Keratinocyte (primary cell): ENCODE measurements around the gene ARL9. TPM values are rescaled to one million over a fixed set of nuclear protein-coding genes. Genes with fewer than 3 reads are reported as not detected.

Experiments
- DNase-seq: peaks from one replicate; pipeline ENCODE4 v3.0.0-alpha.2; 2011; ENCODE audit warnings: low read depth, missing footprints, low spot score
- FAIRE-seq: peaks from 2 replicates; lab custom pipeline; 2011; peaks lifted over from hg19 to GRCh38; lab: Jason Lieb, UNC
- H2AFZ ChIP-seq: 2 replicates; pipeline ENCODE4 v1.6.0; 2012; ENCODE audit warnings: low read length, control low read depth, inconsistent platforms; ENCODE audit not compliant: control insufficient read depth
- H3K27ac ChIP-seq: 2 replicates; pipeline ENCODE4 v1.5.1; 2011; ENCODE audit warnings: low read length; ENCODE audit not compliant: control insufficient read depth, insufficient read depth
- H3K27me3 ChIP-seq: 3 replicates; pipeline ENCODE4 v1.6.0; 2011; ENCODE audit warnings: low read length; ENCODE audit not compliant: control insufficient read depth, insufficient read depth; ENCODE audit errors: extremely low read depth
- H3K36me3 ChIP-seq, 2 experiments: 2 replicates in 1 of 2; 3 replicates in 1 of 2; pipeline ENCODE4 v1.5.1; 2011; ENCODE audit warnings: low read length in 2 of 2, mild to moderate bottlenecking in 1 of 2; ENCODE audit not compliant: control insufficient read depth in 2 of 2, insufficient read depth in 2 of 2; ENCODE audit errors: extremely low read depth in 1 of 2
- H3K4me1 ChIP-seq: 3 replicates; pipeline ENCODE4 v1.5.1; 2011; ENCODE audit warnings: low read length; ENCODE audit not compliant: control insufficient read depth, insufficient read depth; ENCODE audit errors: extremely low read depth
- H3K4me2 ChIP-seq: 3 replicates; pipeline ENCODE4 v1.6.0; 2011; ENCODE audit warnings: low read depth, low read length; ENCODE audit not compliant: control insufficient read depth, insufficient read depth; ENCODE audit errors: extremely low read depth
- H3K4me3 ChIP-seq, 3 experiments: fragments of 200-600 bp in 1 of 3; sonication (generic) in 1 of 3; 2 replicates in 2 of 3; 3 replicates in 1 of 3; pipeline ENCODE4 v1.5.1; 2011 to 2016; ENCODE audit warnings: low read length in 3 of 3, mild to moderate bottlenecking in 3 of 3, control low read depth in 2 of 3, inconsistent platforms in 1 of 3, low read depth in 1 of 3, mixed read lengths in 1 of 3, mixed run types in 1 of 3, moderate library complexity in 1 of 3; ENCODE audit not compliant: control insufficient read depth in 2 of 3, insufficient read depth in 2 of 3; ENCODE audit errors: extremely low read depth in 1 of 3
- H3K79me2 ChIP-seq: 2 replicates; pipeline ENCODE4 v1.6.0; 2012; ENCODE audit warnings: low read length; ENCODE audit not compliant: control insufficient read depth, insufficient read depth
- H3K9ac ChIP-seq: 3 replicates; pipeline ENCODE4 v1.6.0; 2011; ENCODE audit warnings: low read length; ENCODE audit not compliant: control insufficient read depth, insufficient read depth; ENCODE audit errors: extremely low read depth
- H3K9me1 ChIP-seq: 3 replicates; pipeline ENCODE4 v1.6.0; 2011; ENCODE audit warnings: low read length; ENCODE audit not compliant: control insufficient read depth, insufficient read depth; ENCODE audit errors: extremely low read depth
- H3K9me3 ChIP-seq: 2 replicates; pipeline ENCODE4 v1.5.1; 2012; ENCODE audit warnings: low read depth, low read length; ENCODE audit not compliant: control insufficient read depth
- H4K20me1 ChIP-seq: 3 replicates; pipeline ENCODE4 v1.6.0; 2011; ENCODE audit warnings: low read length; ENCODE audit not compliant: control insufficient read depth, insufficient read depth; ENCODE audit errors: extremely low read depth
- EZH2 ChIP-seq: IDR thresholded peaks from one replicate; pipeline ENCODE4 v1.6.1; 2012; ENCODE audit warnings: inconsistent platforms, mild to moderate bottlenecking, low read length, moderate library complexity
- dilution Hi-C: fragments of 300-500 bp; cut with MboI; formaldehyde crosslinking; loops from one replicate; pipeline ENCODE4 v1.7.0; 2020; ENCODE audit warnings: low sequenced_read_pairs; ENCODE audit not compliant: extremely low pct_ligation_motif_present
- polyA plus RNA-seq, 5 experiments: library from polyadenylated mRNA; depleted of rRNA in 3 of 5; stranded (reverse) in 3 of 5; stranded (forward) in 1 of 5; unstranded in 1 of 5; fragments of >200 nt; gene quantifications; 1 replicate in 1 of 5; 2 replicates in 3 of 5; 3 replicates in 1 of 5; pipeline versions ENCODE4 v1.2.1 to v1.2.3, GENCODE V29; 2011 to 2012; ENCODE audit warnings: missing spikeins in 2 of 5, low read depth in 1 of 5, low replicate concordance in 1 of 5
- TF ChIP-seq, protein P1 (sequence below), 3 experiments: IDR thresholded peaks in 1 of 3; conservative IDR thresholded peaks in 1 of 3; optimal IDR thresholded peaks in 1 of 3; 2 replicates in 2 of 3; 3 replicates in 1 of 3; pipeline versions ENCODE3 to v1.5.1; 2011; ENCODE audit warnings: low read length in 3 of 3, mild to moderate bottlenecking in 3 of 3, moderate library complexity in 2 of 3, control low read depth in 1 of 3, inconsistent platforms in 1 of 3; ENCODE audit not compliant: insufficient read depth in 2 of 3; ENCODE audit errors: extremely low read depth in 1 of 3

ARL9 gene
- polyA plus RNA-seq, 1 donor (not counting 4 experiments of a cell fraction or from before 2014, with no cell fraction given), result 0.47 TPM

DNA sequence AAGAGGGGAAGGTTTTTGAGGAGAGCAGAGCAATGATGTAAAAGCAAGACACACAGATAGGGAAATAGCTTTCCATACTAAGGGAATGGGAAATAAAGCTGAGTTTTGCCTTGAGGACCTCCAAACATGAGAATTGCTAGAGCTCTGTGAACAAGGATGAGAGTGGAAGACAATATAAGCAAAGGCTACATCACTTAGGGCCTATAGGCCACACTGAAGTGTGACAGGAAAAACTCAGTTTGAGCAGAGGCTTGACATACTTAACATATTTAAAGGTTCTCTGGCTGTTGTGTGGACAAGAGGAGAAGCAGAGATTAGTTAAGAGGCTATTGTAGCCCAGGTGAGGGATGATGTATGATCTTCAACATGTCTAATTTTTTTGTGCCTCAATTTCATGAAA lies 43.4 kb upstream of the ARL9 start:
- H3K79me2 ChIP-seq, result peaks cover 33% of the 10 kb centered on the region
- peaks cover 8 to 14% of the 10 kb centered on the region in 2 experiments for H3K36me3 ChIP-seq
- H3K4me3 ChIP-seq, result no peak overlapping the region
- H3K9ac ChIP-seq, result no peak overlapping the region
- H3K4me1 ChIP-seq, result peaks cover 16% of the 10 kb centered on the region
- H3K9me1 ChIP-seq, result no peaks in the 10 kb centered on the region
- H3K27me3 ChIP-seq, result no peaks in the 10 kb centered on the region
- no peaks in the 10 kb centered on the region for H4K20me1 ChIP-seq
- no peak for FAIRE-seq
- H3K9me3 ChIP-seq, result no peaks in the 10 kb centered on the region
- no peak for TF ChIP-seq EZH2
- TF ChIP-seq, protein P1, sequence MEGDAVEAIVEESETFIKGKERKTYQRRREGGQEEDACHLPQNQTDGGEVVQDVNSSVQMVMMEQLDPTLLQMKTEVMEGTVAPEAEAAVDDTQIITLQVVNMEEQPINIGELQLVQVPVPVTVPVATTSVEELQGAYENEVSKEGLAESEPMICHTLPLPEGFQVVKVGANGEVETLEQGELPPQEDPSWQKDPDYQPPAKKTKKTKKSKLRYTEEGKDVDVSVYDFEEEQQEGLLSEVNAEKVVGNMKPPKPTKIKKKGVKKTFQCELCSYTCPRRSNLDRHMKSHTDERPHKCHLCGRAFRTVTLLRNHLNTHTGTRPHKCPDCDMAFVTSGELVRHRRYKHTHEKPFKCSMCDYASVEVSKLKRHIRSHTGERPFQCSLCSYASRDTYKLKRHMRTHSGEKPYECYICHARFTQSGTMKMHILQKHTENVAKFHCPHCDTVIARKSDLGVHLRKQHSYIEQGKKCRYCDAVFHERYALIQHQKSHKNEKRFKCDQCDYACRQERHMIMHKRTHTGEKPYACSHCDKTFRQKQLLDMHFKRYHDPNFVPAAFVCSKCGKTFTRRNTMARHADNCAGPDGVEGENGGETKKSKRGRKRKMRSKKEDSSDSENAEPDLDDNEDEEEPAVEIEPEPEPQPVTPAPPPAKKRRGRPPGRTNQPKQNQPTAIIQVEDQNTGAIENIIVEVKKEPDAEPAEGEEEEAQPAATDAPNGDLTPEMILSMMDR (optimal IDR thresholded peaks at IDR 0.05 in 1 of 3, IDR thresholded peaks at IDR 0.05 in 1 of 3, conservative IDR thresholded peaks at IDR 0.05 in 1 of 3; ENCODE audit: extremely low read depth in 1 of 3, insufficient read depth in 2 of 3, low read length in 3 of 3), result no peak
- H2AFZ ChIP-seq, result no peak overlapping the region
- no peak overlapping the region for H3K4me2 ChIP-seq
- dilution Hi-C loops, result no loop called here
- peak overlapping the region; percentile 3 for H3K27ac ChIP-seq
- DNase-seq, result no peak

DNA sequence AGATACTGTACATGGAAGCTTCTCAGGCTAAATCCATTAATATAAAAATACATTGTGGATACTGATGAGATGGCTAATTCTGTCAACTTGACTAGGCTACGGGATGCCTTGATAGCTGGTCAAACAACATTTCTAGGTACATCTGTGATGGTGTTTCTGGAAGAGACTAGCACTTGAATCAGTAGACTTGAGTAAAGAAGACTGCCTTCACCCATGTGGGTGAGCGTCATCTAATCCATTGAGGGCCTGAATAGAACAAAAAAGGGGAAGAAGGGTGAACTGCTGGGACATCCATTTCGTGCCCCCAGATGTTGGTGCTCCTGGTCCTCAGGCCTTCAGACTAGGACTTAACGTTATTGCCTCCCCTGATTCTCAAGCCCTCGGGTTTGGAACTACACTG lies 41.9 kb upstream of the ARL9 start:
- Histone ChIP-seq H3K27ac (no peak overlapping the region), H3K9me1 (no peaks in the 10 kb centered on the region), H4K20me1 (no peaks in the 10 kb centered on the region), H3K4me1 (peaks cover 17% of the 10 kb centered on the region), H3K27me3 (no peaks in the 10 kb centered on the region), H2AFZ (no peak overlapping the region), H3K9me3 (no peaks in the 10 kb centered on the region), H3K9ac (no peak overlapping the region), H3K36me3 (peaks cover 4 to 14% of the 10 kb centered on the region in 2 experiments), H3K4me2 (no peak overlapping the region), H3K79me2 (peaks cover 47% of the 10 kb centered on the region), H3K4me3 (no peak overlapping the region)
- TF ChIP-seq EZH2, result no peak
- TF ChIP-seq, protein P1 (optimal IDR thresholded peaks at IDR 0.05 in 1 of 3, IDR thresholded peaks at IDR 0.05 in 1 of 3, conservative IDR thresholded peaks at IDR 0.05 in 1 of 3; ENCODE audit: extremely low read depth in 1 of 3, insufficient read depth in 2 of 3, low read length in 3 of 3), result no peak
- FAIRE-seq (no peak), DNase-seq (no peak)
- dilution Hi-C loops, result no loop called here
